ENCODE measurements around the gene SSR1.

Gene SSR1

DNA sequence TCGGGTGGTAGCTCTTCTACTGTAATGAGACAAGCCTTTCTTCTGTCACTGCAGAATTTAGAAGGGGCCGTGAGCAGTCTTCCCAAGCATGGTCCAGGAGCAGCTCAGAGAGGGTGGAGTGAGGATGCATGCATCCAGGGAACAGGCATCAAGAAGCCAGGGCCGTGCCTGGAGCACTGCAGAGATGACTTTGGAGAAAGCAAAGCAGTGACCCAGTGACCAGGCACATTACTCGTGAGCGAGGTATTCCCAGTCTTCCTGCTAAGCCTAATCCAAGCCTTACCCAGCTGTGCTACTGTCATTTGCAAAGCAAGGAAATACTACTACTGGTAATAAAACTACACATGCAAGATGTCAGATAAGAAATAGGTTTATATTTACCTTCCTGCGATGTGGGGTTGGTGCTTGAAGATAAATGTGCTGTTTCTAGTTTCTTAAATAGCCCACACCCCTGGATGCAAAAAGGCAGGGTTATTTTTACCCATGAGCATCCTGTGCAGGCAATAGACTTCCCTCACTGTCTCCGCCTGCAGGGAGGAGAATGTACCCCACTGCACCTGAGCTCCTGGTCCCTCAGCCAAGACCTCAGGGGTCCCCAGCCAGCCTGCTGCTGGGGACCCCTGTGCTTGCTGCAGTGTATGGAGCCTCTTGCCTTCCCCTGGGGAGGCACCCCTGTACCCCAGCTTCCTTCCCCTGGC, 62.9 kb downstream of the SSR1 start:
- DNase-seq = no peak
- TF ChIP-seq, protein P1, sequence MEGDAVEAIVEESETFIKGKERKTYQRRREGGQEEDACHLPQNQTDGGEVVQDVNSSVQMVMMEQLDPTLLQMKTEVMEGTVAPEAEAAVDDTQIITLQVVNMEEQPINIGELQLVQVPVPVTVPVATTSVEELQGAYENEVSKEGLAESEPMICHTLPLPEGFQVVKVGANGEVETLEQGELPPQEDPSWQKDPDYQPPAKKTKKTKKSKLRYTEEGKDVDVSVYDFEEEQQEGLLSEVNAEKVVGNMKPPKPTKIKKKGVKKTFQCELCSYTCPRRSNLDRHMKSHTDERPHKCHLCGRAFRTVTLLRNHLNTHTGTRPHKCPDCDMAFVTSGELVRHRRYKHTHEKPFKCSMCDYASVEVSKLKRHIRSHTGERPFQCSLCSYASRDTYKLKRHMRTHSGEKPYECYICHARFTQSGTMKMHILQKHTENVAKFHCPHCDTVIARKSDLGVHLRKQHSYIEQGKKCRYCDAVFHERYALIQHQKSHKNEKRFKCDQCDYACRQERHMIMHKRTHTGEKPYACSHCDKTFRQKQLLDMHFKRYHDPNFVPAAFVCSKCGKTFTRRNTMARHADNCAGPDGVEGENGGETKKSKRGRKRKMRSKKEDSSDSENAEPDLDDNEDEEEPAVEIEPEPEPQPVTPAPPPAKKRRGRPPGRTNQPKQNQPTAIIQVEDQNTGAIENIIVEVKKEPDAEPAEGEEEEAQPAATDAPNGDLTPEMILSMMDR (IDR thresholded peaks at IDR 0.05; ENCODE audit: low read depth, low read length) = no peak
- Histone ChIP-seq H3K4me3 (ENCODE audit: low read depth, low read length) (no peak overlapping the region), H3K4me1 (no peaks in the 10 kb centered on the region), H3K9me3 (no peaks in the 10 kb centered on the region), H3K36me3 (no peaks in the 10 kb centered on the region; the same call in 1 of the 2 replicates), H3K27me3 (no peaks in the 10 kb centered on the region)

DNA sequence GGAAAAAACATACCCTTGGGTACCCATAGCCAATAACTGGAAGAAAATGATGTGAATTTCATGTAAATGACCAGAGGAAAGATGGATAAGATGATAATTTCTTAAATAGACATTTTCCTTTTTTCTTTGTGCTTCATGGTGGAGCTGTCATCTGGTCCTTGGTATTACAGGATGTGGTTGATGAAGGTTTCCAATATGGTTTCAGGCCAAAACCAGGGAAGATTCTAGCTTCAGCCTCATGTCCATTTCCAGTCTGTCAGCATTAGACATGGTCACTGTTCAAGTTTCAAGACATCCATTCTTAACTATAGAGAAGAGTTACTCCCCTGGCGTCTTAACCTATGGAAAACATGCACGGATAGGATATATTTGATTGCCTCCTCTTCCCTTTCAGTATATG, 63.6 kb downstream of the SSR1 start:
- H3K4me1 ChIP-seq = no peaks in the 10 kb centered on the region
- TF ChIP-seq, protein P1 (IDR thresholded peaks at IDR 0.05; ENCODE audit: low read depth, low read length) = no peak
- DNase-seq = no peak
- no peak overlapping the region for H3K4me3 ChIP-seq (ENCODE audit: low read depth, low read length)
- no peaks in the 10 kb centered on the region for H3K9me3 ChIP-seq
- no peaks in the 10 kb centered on the region; the same call in 1 of the 2 replicates for H3K36me3 ChIP-seq
- no peaks in the 10 kb centered on the region for H3K27me3 ChIP-seq

DNA sequence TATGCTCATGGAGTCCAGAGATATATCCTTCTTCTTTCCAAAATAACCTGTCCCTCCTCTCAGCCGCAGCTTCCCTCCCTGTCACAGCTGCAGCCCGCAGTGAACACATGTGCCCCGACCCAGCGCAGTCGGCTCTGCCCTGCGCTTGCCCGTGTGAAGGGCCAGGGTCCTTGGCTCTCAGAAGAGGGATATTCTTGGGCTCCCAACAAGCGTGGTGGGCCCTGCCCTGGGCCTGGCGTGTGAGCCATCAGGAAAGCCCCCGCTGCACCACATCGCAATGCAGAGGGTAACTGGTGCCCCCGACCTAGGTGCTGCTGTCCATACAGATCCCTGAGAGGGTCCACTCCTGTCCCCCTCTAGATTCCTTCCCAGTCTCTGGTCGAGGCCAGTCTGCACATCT, 65.2 kb downstream of the SSR1 start:
- Histone ChIP-seq H3K9me3 (no peaks in the 10 kb centered on the region), H3K4me1 (no peaks in the 10 kb centered on the region; the same call in 1 of the 2 replicates), H3K27me3 (no peaks in the 10 kb centered on the region), H3K4me3 (ENCODE audit: low read depth, low read length) (no peak overlapping the region), H3K36me3 (no peaks in the 10 kb centered on the region; the same call in 1 of the 2 replicates)
- no peak for DNase-seq
- TF ChIP-seq, protein P1 (IDR thresholded peaks at IDR 0.05; ENCODE audit: low read depth, low read length) = no peak

DNA sequence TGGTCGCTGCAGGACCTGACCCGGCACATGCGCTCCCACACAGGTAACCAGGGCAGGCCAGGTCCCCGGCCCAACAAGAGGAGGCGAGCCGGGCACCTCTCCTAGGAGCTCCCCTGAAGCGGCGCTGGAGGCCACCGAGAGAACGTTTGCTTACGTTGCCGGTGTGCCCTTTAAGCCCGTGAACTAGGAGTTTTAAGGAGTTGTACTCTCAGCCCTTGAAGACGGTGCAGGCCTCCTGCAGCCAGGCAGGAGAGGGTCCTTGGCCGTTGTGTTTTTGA, 65.9 kb downstream of the SSR1 start:
- Histone ChIP-seq H3K27me3 (no peaks in the 10 kb centered on the region), H3K4me1 (no peaks in the 10 kb centered on the region; the same call in 1 of the 2 replicates), H3K36me3 (no peaks in the 10 kb centered on the region), H3K4me3 (ENCODE audit: low read depth, low read length) (no peak overlapping the region), H3K9me3 (no peaks in the 10 kb centered on the region)
- no peak for DNase-seq
- TF ChIP-seq, protein P1 (IDR thresholded peaks at IDR 0.05; ENCODE audit: low read depth, low read length) = no peak

DNA sequence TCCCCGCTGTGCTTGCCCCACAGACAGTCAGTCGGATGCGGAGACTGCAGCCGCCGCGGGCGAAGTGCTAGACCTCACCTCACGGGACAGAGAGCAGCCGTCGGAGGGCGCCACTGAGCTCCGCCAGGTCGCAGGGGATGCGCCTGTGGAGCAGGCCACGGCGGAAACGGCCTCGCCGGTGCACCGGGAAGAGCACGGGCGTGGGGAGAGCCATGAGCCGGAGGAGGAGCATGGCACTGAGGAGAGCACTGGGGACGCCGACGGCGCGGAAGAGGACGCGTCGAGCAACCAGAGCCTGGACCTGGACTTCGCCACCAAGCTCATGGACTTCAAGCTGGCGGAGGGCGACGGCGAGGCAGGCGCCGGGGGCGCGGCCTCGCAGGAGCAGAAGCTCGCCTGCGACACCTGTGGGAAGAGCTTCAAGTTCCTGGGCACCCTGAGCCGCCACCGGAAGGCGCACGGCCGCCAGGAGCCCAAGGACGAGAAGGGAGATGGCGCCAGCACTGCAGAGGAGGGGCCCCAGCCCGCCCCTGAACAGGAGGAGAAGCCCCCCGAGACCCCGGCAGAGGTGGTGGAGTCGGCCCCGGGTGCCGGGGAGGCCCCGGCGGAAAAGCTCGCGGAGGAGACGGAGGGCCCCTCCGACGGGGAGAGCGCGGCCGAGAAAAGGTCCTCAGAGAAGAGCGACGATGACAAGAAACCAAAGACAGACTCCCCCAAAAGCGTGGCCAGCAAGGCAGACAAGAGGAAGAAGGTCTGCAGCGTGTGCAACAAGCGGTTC, 66.4 kb downstream of the SSR1 start:
- H3K27me3 ChIP-seq = no peaks in the 10 kb centered on the region
- no peaks in the 10 kb centered on the region for H3K36me3 ChIP-seq
- no peaks in the 10 kb centered on the region; the same call in 1 of the 2 replicates for H3K4me1 ChIP-seq
- DNase-seq = no peak
- H3K9me3 ChIP-seq = no peaks in the 10 kb centered on the region
- no peak overlapping the region for H3K4me3 ChIP-seq (ENCODE audit: low read depth, low read length)
- TF ChIP-seq, protein P1 (IDR thresholded peaks at IDR 0.05; ENCODE audit: low read depth, low read length) = no peak

All from BE2C (cell line).